ENCODE results near the gene ADAMTS8. TPM values are rescaled to one million over a fixed set of nuclear protein-coding genes. Genes with fewer than 3 reads are reported as not detected.

Gene ADAMTS8
- total RNA-seq, 3 donors from 2014 or later (not counting 1 experiment from before 2014, with no cell fraction given), result not detected

DNA sequence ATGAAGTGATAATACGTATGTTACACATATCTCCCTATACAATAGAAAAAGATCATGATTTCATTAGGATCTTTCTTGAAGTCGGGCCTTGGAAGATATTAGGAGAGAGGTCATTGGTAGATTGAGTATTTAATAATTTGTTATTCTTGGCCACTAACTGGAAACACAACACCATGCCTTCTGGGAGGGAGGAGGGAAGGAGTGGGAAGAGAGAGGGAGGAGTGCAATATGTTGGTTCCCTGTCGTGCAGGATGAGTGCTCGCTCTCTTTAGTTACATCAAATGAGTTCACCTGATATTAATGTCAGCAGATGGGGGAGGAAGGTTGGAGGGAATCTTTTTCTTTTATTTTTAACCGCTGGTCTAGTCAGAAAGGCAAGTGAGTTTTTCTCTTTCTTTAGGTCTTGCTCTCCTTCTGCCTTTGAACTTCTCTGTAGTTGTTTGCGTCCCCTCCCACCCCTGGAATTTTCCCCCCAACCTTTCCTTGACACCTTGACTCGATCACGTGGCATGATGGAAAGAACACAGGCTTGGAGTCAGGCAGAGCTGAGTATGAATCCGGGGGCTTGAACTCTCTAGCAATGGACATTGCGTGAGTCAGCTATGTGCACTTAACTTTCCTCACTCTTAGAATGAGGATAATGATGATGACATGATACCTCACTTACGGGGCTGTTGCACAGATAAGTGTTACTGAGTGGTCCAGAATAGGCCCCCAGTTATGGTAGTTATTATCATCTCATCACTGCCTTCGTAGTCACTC lies 26.3 kb upstream of the ADAMTS8 start:
- peaks cover 20 to 56% of the 10 kb centered on the region in 2 donors for H3K27me3 Mint-ChIP-seq (ENCODE audit: low read depth in 2 of 2)
- H3K4me1 Mint-ChIP-seq, result peaks cover 0 to 5% of the 10 kb centered on the region in 2 donors
- TF ChIP-seq, protein P1, sequence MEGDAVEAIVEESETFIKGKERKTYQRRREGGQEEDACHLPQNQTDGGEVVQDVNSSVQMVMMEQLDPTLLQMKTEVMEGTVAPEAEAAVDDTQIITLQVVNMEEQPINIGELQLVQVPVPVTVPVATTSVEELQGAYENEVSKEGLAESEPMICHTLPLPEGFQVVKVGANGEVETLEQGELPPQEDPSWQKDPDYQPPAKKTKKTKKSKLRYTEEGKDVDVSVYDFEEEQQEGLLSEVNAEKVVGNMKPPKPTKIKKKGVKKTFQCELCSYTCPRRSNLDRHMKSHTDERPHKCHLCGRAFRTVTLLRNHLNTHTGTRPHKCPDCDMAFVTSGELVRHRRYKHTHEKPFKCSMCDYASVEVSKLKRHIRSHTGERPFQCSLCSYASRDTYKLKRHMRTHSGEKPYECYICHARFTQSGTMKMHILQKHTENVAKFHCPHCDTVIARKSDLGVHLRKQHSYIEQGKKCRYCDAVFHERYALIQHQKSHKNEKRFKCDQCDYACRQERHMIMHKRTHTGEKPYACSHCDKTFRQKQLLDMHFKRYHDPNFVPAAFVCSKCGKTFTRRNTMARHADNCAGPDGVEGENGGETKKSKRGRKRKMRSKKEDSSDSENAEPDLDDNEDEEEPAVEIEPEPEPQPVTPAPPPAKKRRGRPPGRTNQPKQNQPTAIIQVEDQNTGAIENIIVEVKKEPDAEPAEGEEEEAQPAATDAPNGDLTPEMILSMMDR (IDR thresholded peaks at IDR 0.05), result no peak
- Histone ChIP-seq H3K36me3 (ENCODE audit: control insufficient read depth, insufficient read depth, low read length) (no peaks in the 10 kb centered on the region), H3K9me3 (ENCODE audit: control insufficient read depth, insufficient read depth, low read length) (no peaks in the 10 kb centered on the region), H3K4me1 (ENCODE audit: control insufficient read depth, insufficient read depth, low read length) (peaks cover 4% of the 10 kb centered on the region), H3K27me3 (ENCODE audit: control insufficient read depth, insufficient read depth, low read length) (peaks cover 6% of the 10 kb centered on the region), H3K4me3 (ENCODE audit: low read length) (no peak overlapping the region), H3K27ac (ENCODE audit: low read length) (no peak overlapping the region)
- DNase-seq (no peak), ATAC-seq (no peak)
- 89% methylated on average over 9 of the region's 12 CpGs for WGBS (ENCODE audit: insufficient coverage)
- intact Hi-C loops (cut with micrococcal nuclease), result no loop called here
- H3K9me3 Mint-ChIP-seq, result no peaks in the 10 kb centered on the region
- no peak overlapping the region for H3K4me3 Mint-ChIP-seq
- H3K27ac Mint-ChIP-seq, result no peak overlapping the region
- H3K36me3 Mint-ChIP-seq, result no peaks in the 10 kb centered on the region

DNA sequence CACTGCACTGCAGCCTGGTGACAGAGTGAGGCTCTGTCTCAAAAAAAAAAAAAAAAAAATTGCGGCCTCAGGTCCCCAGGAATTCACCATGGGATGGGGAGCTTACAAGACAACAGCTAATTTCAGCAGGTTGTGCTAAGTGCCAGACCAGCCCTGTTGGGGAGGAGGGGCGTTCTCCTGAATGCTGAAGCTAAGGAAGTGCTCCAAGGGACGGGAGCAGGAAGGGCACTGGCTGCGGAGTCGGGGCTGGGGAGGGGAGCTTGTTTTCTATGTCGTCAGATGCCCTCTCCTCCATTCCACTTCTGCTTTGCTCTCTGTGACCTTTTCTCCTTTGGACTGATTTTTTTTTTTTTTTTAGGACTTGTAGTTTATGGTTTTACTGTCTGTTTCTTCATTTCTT lies 24.5 kb upstream of the ADAMTS8 start:
- no peak overlapping the region for H3K4me3 ChIP-seq (ENCODE audit: low read length)
- DNase-seq (no peak), ATAC-seq (no peak)
- Mint-ChIP-seq H3K4me3 (no peak overlapping the region), H3K4me1 (peaks cover 5 to 16% of the 10 kb centered on the region in 2 donors), H3K27ac (no peak overlapping the region), H3K9me3 (no peaks in the 10 kb centered on the region), H3K36me3 (no peaks in the 10 kb centered on the region), H3K27me3 (ENCODE audit: low read depth in 2 of 2) (peaks cover 28 to 57% of the 10 kb centered on the region in 2 donors)
- H3K36me3 ChIP-seq (ENCODE audit: control insufficient read depth, insufficient read depth, low read length), result no peaks in the 10 kb centered on the region
- H3K9me3 ChIP-seq (ENCODE audit: control insufficient read depth, insufficient read depth, low read length), result no peaks in the 10 kb centered on the region
- 62% methylated on average over 5 of the region's 6 CpGs for WGBS (ENCODE audit: insufficient coverage)
- intact Hi-C loops (cut with micrococcal nuclease), result no loop called here
- TF ChIP-seq, protein P1 (IDR thresholded peaks at IDR 0.05), result no peak
- peaks cover 14% of the 10 kb centered on the region for H3K27me3 ChIP-seq (ENCODE audit: control insufficient read depth, insufficient read depth, low read length)
- H3K27ac ChIP-seq (ENCODE audit: low read length), result no peak overlapping the region
- H3K4me1 ChIP-seq (ENCODE audit: control insufficient read depth, insufficient read depth, low read length), result peaks cover 20% of the 10 kb centered on the region

DNA sequence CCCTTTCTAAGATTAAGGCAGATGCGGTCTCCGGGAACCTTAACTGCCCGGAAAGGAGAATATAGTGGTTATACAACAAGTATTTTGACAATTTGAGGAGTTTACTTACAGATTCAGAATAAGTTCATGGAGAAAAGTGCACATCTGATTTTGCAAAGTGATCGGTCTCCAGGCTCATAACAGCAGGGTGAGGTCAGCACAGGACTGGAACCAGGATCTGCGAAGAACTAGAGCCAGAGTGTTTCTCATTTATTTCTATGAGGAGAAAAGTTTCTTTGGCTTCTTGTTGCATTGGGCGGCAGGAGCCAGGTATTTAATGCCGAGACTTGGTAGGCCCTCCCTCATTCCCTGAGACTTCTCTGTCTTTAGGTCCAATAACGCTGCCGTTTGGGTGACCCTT lies 23.8 kb upstream of the ADAMTS8 start:
- WGBS (ENCODE audit: insufficient coverage), result 94% methylated on average over 9 of the region's 9 CpGs
- Histone ChIP-seq H3K4me3 (ENCODE audit: low read length) (no peak overlapping the region), H3K9me3 (ENCODE audit: control insufficient read depth, insufficient read depth, low read length) (no peaks in the 10 kb centered on the region), H3K36me3 (ENCODE audit: control insufficient read depth, insufficient read depth, low read length) (no peaks in the 10 kb centered on the region), H3K27ac (ENCODE audit: low read length) (no peak overlapping the region), H3K4me1 (ENCODE audit: control insufficient read depth, insufficient read depth, low read length) (peaks cover 20% of the 10 kb centered on the region), H3K27me3 (ENCODE audit: control insufficient read depth, insufficient read depth, low read length) (peaks cover 14% of the 10 kb centered on the region)
- Mint-ChIP-seq H3K9me3 (no peaks in the 10 kb centered on the region), H3K27ac (no peak overlapping the region), H3K36me3 (no peaks in the 10 kb centered on the region), H3K4me1 (peaks cover 5 to 17% of the 10 kb centered on the region in 2 donors), H3K27me3 (ENCODE audit: low read depth in 2 of 2) (peaks cover 28 to 57% of the 10 kb centered on the region in 2 donors), H3K4me3 (no peak overlapping the region)
- no peak for ATAC-seq
- intact Hi-C loops (cut with micrococcal nuclease), result no loop called here
- TF ChIP-seq, protein P1 (IDR thresholded peaks at IDR 0.05), result no peak
- no peak for DNase-seq

Measured in natural killer cell (primary cell).